HG02870 (cell line): Measurements from ENCODE around the gene FER.
"Not testable (repeated sequence)": the region's sequence is repeated elsewhere in the genome, so short reads cannot be mapped to it uniquely, and the experiment has no call there.

Experiments used
- ATAC-seq: cut with Tn5 transposase; IDR thresholded peaks from one replicate; pipeline ENCODE4 v1.9.1; 2021; ENCODE audit warnings: mild to moderate bottlenecking, moderate library complexity; ENCODE audit not compliant: unreplicated experiment

The FER gene

GRCh38 chr5:108869066-108869465 is 121.4 kb downstream of the FER start:
- ATAC-seq: no peak

GRCh38 chr5:108876451-108876850 is 128.8 kb downstream of the FER start:
- ATAC-seq: no peak

DNA sequence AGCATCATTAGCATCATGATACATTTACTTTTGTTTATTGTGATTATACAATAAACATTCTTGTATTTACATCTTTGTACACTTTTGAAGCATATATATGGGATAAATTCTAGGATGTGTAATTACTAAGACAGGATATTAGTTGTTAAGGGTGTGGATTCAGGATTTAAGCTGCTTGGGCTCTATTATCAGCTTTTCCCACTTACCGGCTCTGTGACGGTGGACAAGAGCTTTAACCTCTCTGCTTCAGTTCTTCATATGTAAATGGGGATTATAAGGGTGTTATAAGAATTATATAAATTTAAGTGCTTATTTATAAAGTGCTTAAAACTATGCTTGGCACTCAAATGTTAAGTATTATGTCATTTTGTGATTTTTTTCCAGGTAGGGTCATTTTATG is 131.1 kb downstream of the FER start:
- no peak for ATAC-seq

DNA sequence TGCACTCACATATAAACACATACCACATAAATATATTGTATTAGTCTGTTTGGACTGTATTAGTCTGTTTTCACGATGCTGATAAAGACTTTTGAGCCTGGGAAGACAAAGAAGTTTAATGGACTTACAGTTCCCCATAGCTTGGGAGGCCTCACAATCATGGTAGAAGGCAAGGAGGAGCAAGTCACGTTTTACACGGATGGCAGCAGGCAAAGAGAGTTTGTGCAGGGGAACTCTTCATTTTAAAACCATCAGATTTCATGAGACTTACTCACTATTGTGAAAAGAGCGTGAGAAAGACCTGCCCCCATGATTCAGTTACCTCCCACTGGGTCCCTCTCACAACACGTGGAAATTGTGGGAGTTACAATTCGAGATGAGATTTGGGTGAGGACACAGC is 133.4 kb downstream of the FER start:
- no peak for ATAC-seq

- no peak for ATAC-seq
These were observed 137.0 kb downstream of the FER start for GRCh38 chr5:108884736-108885135.

DNA sequence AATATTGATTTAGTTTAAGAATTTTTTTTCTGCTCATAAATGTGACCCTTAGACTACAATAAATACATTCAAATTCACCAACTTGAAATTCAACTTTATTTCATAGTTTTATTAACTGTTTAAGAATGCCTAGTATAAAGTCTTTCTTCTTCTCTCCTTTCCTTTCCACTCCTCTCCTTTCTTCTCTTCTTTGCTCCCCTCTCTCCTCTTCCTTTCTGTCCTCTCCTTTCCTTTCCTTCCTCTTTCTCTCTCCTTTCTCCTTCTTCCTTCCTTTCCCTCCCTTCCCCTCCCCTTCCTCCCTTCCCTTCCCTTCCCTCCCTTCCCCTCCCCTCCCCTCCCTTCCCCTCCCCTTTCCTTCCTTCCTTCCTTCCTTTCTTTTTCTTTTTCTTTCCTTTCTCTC is 150.6 kb downstream of the FER start:
- ATAC-seq: no peak

DNA sequence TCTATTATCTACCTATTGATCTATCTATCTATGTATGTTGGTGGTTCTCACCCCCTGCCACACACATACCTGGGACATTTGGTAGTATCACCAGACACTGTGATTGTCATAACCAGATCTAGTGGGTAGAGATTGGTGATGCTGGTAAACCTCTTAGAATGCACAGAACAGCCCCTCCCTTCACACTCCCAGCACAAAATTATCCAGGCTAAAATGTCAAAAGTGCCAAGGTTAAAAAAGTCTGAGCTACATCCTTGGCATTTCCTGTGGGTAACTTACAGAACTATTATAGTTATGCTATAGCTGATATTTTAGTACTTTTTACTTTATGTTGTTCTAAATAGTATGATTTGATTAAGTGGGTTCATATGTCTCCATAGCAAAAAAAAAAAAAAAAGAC is 151.0 kb downstream of the FER start:
- no peak for ATAC-seq

GRCh38 chr5:108899244-108899643 is 151.5 kb downstream of the FER start:
- not testable (repeated sequence) for ATAC-seq

DNA sequence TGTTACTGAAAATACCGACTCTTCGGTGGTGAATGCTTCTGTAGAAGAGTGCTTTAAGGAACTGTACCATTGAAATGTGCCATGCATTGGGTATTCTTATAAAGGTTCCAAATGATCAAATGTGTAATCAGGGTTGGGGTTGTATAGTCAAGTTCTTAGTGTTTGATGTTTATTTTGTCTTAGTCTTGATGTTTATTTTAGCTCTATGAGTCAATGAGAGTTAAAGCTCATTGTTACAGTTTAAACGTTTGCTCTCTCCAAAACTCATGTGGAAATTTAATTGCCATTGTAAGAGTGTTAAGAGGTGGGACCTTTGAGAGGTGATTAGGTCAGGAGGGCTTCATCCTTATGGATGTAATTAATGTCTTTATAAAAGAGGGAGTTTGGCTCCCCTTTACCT is 153.0 kb downstream of the FER start:
- no peak for ATAC-seq

- ATAC-seq: no peak
These were observed 158.1 kb downstream of the FER start for GRCh38 chr5:108905805-108906204.

- ATAC-seq: no peak
These were observed 162.9 kb downstream of the FER start for GRCh38 chr5:108910627-108911026.

- ATAC-seq: peak; percentile 44
These were observed 163.4 kb downstream of the FER start for GRCh38 chr5:108911055-108911454.

- no peak for ATAC-seq
These were observed 169.9 kb downstream of the FER start for GRCh38 chr5:108917596-108917995.

- peak; percentile 69 for ATAC-seq
These were observed 172.1 kb downstream of the FER start for GRCh38 chr5:108919591-108920326.

DNA sequence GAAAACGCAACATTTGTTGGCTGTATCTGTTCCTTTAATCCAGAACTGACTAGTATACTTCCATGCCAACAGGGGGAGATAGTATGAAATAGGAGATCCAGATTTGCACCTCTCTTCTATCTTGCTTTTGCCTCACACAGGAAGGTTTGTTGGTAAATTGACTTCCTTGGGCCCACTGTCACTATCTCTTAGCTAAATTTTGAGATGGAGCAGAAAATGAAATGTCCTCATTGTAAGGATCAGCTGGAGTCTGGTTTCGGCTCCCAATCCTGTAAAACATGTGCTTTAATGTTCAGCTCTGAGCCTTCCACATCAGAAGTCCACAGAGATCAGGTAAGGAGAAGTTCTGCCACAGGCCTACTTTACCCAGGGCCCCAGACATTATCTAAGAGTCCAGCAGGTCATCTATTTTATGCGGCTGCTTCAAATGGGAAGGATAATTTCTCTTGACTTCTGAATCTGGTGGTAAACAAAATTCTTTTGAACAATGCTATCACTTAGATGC is 176.8 kb downstream of the FER start:
- ATAC-seq: no peak

- ATAC-seq: no peak
These were observed 177.4 kb downstream of the FER start for GRCh38 chr5:108925073-108925472.

- ATAC-seq: no peak
These were observed 182.4 kb downstream of the FER start for GRCh38 chr5:108930107-108930506.

DNA sequence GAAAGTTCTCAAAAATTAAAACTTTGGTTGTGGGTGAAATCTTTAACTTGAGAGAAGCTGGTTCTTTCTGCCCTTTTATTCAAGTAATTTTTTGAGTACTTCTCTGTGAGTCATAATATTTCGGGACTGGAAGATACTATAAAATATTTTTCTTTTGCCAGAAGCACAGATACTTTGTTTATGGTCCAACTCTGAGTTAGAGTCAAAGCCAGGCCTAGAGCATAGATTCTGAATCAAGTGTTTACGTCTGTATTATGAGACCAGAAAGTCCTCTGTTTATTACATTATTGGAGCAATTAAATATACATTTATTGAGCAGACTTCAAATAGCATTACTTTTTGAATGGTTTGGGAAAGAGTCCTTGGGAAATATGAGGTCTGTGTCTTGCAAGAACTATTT is 187.9 kb downstream of the FER start:
- no peak for ATAC-seq

- no peak for ATAC-seq
These were observed 189.5 kb downstream of the FER start for GRCh38 chr5:108937221-108937620.

- no peak for ATAC-seq
These were observed 192.8 kb downstream of the FER start for GRCh38 chr5:108940506-108940905.

- ATAC-seq: no peak
These were observed 194.0 kb downstream of the FER start for GRCh38 chr5:108941746-108942145.

DNA sequence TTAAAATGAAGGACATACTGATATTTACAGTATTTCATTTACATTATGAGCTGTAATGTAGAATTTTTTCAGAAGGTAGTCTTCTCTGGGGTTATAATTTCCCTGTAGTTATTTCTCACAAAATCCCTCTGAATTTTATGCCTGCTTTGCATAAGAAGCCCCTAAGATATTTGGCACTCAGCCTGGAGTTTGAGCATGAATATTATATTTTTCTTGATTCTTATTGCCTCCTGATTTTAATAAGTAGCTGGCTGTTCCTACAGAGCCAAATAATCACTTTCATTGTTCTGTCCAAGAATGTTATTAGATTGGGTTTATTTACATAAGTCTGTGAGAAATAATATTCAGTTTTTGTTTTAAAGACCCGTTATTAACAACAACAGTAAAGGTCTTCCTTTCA is 195.0 kb downstream of the FER start:
- no peak for ATAC-seq

- ATAC-seq: no peak
These were observed 197.4 kb downstream of the FER start for GRCh38 chr5:108945094-108945493.
